HG03342 (cell line): ENCODE results near the gene GIPC1.
"Not testable (repeated sequence)": the region's sequence is repeated elsewhere in the genome, so short reads cannot be mapped to it uniquely, and the experiment has no call there.

ENCODE experiments used
- ATAC-seq: cut with Tn5 transposase; IDR thresholded peaks from one replicate; pipeline ENCODE4 v1.9.1; 2021; ENCODE audit warnings: mild to moderate bottlenecking, moderate library complexity; ENCODE audit not compliant: unreplicated experiment

The GIPC1 gene

DNA sequence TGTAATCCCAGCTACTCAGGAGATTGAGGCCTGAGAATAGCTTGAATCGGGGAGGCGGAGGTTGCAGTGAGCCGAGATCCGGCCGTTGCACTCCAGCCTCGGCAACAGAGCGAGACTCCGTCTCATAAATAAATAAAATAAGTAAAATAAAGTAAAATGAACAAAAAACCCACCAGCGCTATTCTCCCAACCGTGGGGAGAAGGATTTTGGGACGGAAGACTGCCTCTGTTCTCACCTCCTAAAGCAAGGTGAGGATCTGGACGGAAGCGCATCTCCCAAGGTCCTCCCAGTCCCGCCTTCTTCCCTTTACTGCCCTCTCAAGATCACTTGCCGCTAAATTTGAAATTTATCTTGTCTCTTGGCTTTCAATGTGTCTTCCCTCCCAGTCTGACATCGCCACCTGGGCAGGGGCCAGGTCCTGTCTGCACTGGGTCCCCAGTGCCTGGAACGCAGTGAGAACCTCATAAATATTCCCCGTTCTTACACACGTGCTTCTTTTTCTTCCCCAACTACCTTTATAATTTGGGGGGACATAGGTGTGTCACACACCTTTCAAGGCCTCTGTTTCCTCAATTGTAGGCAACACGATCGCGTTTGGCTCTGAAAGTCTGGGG is 23.4 kb upstream of the GIPC1 start:
- no peak for ATAC-seq

DNA sequence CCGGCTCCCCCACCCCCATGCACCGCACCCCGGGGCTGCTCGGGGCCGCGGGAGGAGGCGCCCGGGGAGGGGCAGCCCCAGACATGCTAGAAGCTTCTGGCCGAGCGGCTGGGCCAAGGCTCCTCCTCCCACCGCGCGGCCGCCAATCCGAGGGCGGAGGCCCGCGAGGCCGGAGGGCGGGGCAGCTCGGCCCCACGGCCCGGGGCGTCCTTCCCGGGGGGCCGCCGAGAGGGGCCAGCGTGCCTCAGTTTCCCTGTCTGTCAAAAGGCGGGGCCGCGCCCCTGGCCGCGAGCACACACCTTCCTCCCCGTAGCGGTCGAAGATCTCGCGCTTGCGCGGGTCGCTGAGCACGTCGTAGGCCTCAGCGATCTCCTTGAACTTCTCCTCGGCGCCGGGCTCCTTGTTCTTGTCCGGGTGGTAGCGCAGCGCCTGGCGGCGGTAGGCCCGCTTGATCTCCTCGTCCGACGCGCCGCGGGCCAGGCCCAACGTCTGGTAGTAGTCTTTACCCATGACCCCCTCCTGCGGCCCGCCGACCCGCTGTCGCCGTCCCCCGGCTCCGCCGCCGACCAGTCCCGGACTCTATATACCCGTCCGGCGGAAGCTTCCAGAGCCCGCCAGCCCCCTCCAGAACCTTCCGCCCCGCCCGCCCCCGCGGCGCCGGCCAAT is 22.0 kb upstream of the GIPC1 start, which contains the start of gene DNAJB1:
DNAJB1 (minus strand) TSS at position 558 of the 666 bp plus-strand sequence; CDS start at position 510, 48 bp downstream.
- ATAC-seq: peak; percentile 54

DNA sequence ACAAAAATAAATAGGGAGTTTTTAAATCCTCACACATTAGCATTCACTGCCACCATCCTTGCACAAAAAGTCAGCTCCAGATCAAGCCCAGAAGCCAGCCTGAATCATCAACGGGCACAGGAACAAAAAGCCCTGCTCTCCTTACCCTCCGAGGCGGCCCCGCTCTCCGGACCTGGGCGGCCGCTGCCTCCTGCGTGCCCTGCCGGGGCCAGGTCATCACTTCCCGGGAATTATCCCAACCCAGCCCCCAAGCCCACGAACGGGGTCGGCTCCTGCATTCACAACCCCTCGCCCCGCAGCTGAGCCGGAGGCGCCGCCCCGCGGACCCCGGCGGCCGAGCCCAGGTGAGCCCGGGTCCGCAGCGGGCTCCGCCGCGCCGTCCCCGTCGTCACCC is 21.5 kb upstream of the GIPC1 start:
- ATAC-seq: peak; percentile 2

DNA sequence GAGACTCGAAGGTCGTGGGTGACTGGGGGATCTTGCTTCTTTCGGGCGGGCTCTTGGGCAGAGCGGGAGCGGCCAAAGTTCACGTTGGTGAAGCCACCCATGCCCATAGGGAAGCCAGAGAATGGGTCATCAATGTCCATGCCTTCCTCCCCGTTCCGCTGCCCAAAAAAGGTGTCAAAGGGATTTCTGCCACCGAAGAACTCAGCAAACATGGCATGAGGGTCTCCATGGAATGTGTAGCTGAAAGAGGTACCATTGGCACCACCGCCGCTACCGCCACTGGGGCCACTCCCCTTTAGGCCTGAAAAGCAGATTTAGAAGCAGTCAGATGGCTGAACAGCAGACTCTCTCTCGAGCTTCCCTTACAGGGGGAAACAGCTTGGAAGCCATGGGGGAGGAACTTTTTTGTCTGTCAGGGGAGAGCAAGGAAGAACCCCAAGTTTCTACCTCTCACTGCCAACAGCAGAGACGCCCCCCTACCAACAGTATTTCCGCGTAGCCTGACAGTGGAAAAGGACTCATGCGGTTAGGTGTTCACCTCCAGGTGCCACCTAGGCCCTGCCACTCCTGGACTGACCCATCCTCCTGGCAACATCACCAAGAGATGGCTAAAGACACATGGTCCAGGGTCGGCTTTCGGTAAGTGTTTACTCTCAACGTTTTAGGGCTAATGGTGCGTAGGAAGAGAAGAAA is 21.0 kb upstream of the GIPC1 start:
- ATAC-seq: no peak

DNA sequence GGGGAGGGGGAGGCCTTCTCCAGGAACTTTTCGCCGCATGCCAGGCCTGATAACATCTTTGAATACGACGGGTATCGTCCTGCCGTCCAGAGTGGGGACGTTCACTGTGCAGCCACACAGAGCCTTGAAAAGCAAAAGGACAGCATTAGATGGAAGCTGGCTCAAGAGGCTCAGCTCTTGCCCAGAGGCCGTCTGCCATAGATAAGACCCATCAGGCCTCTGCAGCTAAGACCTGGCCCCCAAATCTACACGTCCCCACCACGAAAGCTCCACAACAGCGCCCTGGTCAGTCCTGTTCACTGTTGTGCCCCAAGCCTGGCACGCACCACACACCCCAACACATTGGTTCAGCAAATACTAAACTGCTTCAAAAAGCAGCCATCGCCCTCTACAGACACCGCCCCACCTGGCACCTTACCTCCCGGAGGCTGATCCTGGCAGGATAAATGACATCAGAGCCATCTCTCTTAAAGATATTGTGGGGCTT is 20.2 kb upstream of the GIPC1 start:
- no peak for ATAC-seq

DNA sequence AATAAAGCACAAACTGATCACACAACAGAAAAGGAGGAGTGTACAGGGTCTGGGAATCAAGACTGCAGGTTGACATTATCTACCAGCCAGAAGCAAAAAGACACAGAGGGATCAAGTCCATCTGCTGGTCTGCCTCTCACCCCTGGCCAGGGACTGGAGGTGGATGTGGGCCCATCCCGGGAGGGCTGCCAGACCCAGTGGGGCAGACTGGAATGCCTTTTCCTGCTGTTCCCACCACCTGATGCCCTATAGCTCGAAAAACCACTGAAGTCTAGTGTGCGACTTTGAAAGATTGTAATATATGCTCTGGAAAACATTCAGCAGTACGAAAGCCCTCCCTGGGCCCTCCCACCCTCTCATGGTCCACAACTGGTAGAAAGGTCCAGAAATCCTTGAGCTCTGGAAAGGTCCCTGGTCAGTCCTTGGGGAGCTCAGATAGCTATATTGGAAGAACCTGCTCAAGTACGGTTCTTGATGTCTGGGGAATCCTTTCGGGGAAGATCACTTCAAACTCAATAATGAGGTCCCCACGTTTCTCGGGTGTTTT is 19.6 kb upstream of the GIPC1 start:
- no peak for ATAC-seq

DNA sequence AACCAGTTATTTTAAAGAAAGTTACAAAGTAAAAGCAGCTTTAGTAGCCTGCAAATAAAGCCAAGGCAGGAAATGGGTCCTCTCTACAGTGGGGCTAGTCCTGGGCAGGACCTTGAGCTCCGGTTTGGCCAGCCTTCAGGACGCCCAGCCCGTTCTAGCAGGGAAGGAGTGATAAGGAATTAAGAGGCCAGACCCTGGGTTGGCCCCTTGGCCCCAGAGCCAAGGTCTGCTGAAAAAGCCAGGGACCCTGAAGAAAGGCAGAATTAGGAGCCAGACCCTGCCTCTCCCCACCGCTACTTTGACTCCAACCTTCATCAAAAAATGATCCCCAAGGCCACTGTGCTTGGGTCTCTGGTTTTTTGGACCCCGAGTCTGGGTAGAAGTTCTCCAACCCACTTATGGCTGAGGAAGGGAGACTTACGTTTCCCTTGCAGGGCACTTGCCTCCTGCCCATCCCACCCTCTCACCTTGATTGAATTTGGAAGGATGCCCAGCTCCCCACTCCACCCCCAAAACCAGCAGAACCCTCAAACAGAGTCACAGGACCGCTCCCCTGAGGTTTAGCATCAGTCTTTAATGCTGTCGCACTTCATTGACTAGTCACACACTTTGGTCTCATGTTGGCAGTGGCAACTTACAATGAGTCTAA is 18.4 kb upstream of the GIPC1 start:
- ATAC-seq: no peak

DNA sequence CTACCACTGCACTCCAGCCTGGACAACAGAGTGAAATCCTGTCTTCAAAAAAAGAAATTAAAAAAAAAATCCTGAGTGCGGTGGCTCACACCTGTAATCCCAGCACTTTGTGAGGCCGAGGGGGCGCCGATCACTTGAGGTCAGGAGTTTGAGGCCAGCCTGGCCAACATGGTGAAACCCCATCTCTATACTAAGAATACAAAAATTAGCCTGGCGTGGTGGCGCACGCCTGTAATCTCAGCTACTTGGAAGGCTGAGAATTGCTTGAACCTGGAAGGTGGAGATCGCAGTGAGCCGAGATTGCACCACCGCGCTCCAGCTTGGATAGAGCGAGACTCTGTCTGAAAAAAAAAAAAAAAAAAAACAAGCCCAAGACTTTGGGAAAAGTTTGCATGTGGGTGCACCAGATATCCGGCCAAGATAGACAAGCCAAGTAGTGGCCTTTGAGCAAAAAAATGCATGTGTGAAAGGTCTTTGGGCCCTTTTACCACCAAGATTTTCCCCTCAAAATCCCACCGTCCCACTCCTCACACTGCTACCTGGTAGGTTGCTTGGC is 16.6 kb upstream of the GIPC1 start:
- ATAC-seq: no peak

DNA sequence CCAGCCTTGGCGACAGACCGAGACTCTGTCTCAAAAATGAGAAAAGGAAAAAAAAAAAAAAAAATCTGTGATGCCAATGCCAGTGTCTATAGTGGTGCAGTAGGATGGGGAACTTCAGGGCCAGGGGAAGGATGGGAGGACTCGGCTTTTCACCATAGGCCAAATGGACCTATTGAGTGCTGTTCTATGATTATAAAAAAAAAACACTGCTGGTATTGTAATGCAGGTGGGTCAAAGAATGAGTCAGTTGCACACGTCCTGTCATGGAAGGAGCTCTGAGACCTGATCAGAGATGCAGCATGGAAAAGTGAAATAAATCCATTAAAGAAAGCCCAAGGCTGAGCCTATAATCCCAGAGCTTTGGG is 15.3 kb upstream of the GIPC1 start:
- ATAC-seq: no peak

DNA sequence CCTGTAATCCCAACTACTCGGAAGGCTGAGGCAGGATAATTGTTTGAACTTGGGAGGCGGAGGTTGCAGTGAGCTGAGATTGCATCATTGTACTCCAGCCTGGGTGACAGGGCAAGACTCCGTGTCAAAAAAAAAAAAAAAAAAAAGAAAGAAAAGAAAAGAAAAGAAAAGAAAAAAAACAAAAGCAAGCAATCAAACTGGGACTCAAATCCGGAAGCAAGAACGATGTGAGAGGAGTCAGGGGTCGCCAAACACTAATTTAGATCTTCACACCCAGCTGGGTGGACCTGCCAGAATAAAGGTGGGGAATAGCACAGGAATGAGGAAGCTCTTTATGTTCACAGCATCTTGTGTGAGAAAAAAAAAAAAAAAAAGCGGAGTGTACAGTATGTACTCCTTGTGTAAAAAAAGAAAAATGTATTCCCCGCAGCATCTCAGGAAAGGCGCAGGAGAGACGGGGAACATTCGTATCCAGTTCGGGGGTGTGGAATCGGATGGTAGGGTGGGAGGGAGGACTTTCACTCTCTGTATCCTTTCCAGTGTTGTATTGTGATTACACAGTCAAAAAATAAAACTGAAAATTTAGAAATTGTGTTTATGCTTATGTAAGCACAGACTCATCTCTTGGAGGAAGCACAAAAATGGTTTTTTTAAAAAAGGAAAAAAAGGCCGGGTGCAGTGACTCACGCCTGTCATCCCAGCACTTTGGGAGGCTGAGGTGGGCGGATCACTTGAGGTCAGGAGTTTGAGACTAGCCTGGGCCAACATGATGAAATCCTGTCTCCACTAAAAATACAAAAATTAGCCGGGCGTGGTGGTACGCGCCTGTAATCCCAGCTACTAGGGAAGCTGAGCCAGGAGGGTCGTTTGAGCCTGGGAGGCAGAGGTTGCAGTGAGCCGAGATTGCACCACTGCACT is 14.6 kb upstream of the GIPC1 start:
- ATAC-seq: no peak

DNA sequence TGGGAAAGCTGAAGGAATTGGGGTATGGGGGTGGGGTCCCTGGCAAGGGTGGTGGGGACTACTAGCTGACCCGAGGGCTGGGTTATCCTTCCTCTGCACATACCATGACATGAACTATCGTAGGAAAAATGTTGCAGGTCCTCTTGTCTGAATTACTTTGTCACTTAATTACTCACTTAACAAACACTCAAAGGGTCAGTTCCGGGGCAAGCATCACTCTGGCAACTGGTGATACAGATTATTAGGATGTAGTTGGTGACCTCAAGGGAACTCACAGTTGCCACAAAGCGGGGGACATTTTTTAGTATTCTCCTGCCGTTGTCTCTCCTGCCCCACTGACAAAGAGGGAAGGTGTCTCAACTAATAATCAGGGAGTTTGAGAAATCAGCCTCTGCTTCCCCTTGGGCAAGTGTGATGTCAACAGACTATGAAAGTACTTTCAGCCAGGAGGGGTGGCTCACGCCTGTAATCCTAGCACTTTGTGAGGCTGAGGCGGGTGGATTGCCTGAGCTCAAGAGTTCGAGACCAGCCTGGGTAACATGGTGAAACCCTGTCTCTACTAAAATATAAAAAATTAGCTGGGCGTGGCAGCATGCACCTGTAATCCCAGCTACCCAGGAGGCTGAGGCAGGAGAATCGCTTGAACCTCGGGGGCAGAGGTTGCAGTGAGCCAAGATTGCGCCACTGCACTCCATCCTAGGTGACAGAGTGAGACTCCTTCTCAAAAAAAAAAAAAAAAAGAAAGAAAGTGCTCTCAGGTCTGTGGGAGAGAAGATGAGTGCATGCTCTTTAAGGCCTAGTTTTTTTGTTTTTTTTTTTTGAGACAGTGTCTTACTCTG is 12.0 kb upstream of the GIPC1 start:
- ATAC-seq: no peak

DNA sequence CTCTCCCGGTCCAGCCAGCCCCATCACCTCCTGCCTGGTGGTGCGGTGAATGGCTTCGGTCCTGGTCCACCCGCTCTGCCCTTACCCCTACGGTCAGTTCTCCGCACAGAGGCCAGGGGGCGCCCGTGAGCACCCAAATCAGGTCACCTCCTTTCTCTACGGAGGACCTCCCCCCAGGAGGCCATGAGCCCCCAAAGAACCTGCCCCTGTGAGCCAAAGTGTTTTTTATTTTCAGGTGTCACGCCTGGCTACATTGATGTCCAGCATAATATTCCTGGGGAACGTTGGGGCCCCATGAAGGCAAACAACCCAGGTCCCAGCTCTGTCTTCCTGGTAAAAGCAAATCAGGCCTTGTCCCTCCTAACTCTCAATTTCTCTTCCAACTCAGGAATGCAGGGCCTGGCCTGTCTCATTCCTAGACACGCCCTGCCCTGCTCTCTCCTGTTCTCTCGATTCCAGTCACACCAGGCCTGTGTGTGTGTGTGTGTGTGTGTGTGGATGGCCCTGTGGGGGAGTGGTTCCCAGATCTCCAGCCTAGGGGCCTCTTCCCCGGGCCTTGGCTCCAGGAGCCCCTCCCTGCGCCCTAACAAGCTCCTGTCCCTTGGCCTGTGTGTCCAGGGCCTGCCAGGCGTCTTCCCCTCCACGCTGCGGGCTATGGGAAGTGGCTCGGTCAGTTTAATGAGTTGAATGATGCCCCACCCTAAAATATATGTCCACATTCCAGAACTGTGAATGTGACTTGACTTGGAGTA is 9.7 kb upstream of the GIPC1 start:
- no peak for ATAC-seq

DNA sequence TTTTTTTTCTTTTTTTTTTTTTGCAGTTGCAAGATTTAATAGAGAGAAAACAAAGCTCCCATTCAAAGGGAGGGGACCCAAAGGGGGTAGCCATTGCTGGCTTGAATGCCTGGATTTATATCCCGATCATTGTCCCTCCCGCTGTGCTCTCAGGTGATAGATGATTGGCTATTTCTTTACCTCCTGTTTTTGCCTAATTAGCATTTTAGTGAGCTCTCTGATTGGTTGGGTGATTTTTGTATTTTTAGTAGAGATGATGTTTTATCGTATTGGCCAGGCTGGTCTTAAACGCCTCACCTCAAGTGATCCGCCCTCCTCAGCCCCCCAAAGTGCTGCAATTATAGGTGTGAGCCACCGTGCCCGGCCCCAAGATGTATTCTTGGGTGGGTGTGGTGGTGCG is 8.6 kb upstream of the GIPC1 start:
- ATAC-seq: not testable (repeated sequence)

DNA sequence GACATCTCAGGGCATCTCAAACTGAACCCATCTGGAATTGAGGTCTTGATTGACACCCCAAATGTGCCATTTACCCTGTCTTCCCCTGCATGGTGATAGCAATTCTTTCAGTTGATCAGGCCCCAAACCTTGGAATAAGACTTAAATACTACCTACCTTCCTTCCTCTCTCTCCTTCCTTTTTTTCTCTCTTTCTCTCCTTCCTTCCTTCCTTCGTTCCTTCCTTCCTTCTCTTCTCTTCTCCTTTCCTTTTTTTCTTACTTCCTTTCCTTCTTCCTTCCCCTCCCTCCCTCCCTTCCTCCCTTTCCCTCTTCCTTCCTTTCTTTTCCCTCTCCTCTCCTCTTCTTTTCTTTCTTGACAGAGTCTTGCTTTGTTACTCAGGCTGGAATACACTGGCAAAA is 7.4 kb upstream of the GIPC1 start:
- ATAC-seq: no peak

DNA sequence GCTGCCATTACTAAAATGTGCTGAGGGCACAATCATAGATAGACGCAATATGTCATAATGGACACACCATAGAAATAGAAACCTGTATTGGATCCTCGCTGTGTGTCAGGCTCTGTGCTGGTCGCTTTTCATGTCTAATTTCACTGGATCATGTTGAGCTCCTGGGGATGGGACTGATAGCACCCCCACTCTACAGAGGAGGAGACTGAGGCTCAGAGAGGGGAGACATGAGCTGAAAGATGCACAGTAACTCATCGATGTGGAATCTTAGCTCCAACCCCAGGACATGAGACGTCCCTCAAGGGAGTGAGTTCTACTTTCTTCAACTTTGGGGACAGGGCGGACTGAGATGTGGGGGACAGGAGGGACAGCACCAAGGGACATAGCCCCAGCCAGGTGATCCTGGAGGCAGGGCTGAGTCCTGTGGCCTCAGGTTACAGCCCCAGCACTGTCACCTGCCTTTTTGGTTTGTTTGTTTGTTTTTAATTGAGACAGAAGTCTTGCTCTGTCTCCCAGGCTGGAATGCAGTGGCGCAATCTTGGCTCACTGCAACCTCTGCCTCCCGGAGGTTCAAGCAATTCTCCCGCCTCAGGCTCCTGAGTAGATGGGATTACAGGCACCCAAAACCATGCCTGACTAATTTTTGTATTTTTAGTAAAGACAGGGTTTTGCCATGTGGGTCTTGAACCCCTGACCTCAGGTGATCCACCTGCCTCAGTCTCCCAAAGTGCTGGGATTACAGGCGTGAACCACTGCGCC is 6.6 kb upstream of the GIPC1 start:
- no peak for ATAC-seq

DNA sequence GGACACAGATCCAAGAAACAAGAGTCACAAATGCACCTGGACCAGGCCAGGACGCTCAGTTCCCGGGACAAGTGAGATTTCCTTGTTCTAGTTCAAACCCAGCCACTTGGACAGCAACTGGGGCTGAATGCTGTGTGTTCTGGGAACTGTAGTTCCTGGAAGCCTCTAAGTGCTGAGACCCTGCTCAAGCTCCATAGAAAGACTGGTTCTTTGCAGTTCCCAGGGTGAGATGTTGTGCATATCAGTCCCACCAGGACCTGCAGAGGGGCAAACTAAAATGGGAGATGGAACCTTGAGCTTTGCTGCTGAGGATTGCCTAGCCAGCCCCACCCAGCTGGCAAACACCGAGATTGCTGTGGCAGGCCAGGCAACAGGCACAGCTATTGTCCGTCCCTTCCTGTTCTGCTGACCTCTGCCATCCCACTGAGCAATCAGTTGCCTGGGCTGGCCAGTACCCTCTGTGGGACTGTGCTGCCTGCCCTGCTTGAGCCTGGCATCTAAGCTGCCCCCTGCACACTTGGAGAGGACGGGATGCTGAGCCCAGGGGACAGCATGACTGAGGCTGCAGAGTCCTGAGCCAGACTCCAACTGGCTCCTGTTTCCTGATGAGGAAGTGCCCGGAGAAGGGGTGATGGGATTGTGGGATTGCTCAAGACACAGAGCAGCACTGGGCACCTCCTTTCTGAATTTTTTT is 1.4 kb upstream of the GIPC1 start:
- no peak for ATAC-seq

DNA sequence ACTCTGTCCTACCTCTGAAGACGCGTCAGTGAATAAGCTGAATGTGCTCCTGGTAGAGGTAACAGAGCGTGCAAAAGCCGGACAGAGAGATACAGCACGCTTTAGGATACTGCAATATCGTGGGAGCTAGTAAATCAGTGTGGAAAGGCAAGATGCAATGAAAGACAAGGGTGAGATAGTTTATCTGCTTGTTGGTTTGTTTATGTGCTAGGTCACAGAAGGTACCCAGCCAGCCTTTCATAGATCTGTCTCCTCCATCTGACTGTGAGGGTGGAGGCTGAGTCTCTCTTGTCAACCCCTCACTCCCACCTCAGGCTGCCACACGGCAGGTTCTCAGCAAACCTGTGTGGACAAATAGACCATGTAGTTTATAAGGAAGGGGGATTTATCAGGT is 904 bp upstream of the GIPC1 start:
- no peak for ATAC-seq
